HG02852 (cell line): ENCODE measurements around the gene ATF6B.

Experiments used
- ATAC-seq: cut with Tn5 transposase; IDR thresholded peaks from one replicate; pipeline ENCODE4 v1.9.1; 2021; ENCODE audit warnings: mild to moderate bottlenecking, moderate library complexity; ENCODE audit not compliant: unreplicated experiment

Gene ATF6B

DNA sequence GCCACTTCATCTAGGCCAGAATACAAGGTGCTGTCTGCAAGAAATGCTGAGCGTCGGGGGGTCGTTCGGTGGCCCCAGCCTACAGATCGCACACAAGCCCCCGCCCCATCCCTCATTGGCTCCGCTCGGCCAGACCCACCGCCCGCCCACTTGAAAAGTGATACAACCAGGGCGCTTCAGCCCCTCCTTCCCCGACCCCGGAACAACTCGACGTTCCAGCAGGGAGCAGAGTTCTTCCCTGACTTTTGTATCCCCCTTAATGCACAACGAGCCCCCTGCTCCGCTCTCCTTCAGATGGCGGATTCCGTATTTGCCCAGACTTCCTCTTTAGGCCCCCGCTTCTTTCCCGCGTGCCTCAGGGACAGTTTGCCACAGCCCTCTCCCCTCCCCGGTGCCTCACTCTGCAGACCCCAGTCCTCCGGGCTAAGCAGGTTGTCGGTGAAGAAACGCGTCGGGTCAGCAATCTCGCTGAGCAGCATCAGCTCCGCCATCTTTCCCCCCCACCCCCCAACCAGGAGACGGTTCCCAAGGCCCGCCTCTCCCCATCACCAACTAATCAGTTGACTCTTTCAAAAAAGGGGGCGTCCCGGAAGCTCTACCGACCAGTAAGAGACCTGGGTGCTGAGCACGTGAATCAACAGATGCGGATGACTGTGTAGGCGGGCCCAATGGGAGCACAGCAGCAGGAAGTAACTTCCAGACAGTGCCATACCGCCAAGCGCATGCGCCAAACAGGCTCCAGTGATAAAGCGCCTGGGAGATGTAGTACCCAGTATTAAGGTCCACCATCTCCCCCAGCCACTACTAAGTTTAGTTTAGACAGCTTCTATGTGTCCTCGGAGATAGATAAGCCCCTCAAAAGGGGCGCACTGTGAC, at the start of gene ATF6B:
Gene ATF6B, minus strand, starts transcription at position 530 of the 876 bp plus-strand sequence. Its CDS starts 39 bp downstream, at position 491.
- peak; percentile 79 for ATAC-seq

DNA sequence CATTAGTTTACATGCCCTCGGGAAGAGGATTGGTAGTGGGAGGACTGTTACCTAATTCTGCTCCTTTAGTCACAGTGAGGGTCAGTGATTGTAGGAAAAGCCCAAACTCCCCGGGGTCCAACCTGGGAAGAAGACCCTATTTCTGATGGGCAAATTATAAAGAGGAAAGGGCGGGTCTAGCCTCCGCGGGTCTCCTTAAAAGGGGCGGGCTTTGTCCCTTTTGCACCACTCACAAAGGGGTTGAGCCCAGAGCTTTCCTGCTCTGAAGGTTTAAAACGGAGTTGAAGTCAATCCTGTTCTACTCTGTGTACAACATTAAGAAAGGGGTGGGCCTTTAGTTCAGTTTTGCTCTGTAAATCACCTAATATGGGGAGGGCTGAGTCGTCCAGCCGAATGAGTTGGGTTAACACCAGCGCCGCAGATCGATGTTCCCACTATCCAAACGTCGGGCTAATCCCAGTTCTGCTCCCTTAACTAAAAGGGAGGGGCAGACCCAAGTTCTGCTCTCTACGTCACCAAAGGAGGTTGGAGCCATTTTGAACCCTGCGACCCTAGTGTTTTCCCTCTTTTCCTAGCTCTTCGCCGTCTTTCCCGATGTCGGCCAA, 49.2 kb upstream of the ATF6B start:
- ATAC-seq: no peak

DNA sequence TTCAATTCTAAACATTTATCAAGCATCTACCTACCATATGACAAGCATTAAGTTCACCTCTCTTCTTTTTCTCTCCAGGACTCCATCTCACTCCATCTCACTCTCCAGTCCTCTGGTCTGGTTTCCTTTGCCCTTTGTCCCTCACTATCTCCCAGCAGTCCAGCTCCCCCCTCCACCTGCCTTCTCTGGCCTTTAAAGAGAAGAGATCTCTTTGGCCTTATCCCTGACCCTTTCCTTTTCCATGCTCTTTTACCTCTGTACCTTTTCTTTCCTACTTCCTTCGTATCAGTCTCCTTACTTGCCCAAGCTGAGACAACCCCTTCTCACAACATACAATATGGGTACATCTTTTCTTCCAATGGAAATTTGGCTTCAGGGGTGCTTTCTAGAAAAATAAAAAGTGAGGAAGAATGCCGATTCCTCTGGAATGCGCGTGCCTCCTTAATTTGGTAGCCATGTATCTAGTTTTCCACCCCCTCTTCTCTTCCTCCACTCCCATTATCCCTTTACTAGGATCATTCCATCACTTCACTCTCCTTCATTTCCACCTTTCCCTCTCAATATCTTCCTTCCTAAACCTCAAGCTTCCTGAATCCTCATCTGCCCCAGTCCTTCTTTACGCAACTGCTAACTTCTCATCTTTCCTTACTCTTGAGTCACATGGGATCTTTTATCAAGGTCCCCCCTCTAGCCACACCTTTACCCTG, 48.6 kb upstream of the ATF6B start:
- no peak for ATAC-seq

DNA sequence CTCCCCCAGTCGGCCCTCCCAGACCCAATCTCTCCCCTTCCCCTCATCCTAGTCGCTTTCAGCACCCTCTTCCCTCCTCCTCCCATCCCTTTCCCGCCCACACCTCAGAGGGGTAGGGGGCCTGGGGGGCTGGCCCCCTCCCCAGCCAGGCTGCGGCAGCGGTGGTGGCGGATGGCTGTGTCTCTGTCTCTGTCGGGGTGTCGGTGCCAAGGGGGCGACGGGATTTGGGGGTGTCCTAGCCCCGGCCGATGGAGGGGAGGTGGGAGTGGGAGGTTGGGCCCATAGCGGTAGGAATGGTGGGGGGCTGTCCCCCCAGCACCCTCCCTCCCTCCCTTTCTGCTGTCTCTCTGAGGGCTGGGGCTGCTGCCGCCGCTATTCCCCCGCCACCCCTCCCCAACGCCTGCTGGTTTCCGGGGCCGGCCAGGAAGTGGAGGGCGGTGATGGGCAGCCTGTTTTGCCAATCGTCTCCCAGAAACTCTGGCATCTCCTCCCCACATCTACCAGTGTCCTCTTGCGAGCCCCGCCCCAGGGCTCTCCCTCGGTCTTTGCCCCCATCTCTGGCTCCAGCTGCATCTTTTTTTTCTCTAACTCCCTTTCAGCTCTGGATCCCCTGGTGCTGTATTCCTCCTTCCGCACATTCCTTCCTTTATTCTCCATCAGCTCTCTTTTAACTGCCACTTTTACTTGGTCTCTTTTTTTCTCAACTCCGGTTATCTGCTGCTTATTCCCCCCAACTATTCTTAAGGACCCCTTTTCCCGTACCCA, 47.8 kb upstream of the ATF6B start, which contains the start of gene AGPAT1:
Gene AGPAT1, minus strand, starts transcription at position 374 of the 765 bp plus-strand sequence. CDS start 4,588 bp downstream, outside the sequence.
- peak; percentile 36 for ATAC-seq

DNA sequence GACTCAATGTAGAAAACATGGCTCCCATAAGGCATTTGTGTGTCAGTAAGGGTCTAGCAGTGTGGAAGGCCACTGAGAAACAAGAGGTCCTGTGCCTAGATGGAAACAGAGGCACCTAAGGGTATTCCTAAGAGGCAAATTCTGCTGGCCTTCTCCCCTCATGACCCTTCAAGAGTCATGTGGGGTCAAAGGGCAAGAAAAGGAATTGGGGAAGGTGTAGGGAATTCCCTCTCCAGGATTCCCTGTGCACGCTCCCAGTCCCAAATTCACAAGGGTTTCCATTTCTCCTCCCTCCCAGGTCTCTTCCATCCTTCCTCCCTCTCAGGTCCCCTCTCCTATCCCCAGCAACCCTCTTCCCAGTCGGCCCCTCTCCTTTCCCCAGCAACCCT, 47.3 kb upstream of the ATF6B start:
- no peak for ATAC-seq

DNA sequence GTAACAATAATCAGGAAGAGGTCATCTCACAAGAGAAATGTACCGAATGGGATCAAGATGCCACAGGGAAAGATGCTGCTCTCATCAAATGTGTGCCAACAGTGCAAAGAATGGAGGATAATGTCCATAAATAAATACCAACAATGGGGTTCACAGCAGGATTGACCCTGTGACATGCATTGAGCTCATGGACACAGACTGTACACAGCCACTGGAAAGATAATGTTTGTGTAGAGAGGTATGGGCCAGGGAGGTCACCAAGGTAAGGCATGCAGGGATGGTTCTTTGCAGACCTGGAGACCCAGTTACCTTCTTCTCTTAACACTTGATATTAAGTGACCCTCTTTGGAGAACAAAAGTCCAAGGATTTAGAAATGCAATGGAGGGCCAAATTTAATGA, 46.4 kb upstream of the ATF6B start:
- ATAC-seq: no peak

DNA sequence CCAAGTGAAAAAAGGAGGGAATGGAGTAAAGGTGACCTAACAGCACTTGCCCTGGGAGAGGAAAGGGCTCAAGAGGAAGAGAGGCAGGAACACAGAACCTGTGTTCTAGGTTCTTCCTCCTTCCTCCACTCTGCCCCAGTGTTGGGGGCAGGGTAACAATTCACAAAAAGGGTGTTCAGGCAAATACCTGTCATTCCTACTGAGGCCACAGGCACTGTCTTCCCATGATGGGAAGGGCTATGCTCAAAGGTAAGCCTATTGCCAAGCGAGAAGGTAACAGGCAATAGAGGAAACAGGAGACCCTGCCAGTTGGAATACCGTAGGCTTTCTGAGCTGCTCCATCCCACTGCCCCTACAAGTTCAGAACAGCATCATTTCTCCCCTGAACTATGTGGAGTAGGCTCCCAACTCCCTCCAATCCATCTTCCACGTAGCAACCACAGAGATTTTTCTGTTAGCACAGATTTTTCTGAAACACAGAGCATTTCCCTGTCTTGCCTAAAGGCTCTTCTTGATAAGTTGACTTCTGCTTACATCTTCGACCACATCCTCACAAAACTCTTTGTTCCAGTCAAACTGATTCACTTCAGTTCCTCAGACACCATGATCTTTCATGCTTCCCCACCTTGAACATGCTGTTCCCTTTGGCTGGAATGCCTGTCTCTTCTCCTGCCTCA, 45.1 kb upstream of the ATF6B start:
- ATAC-seq: no peak

DNA sequence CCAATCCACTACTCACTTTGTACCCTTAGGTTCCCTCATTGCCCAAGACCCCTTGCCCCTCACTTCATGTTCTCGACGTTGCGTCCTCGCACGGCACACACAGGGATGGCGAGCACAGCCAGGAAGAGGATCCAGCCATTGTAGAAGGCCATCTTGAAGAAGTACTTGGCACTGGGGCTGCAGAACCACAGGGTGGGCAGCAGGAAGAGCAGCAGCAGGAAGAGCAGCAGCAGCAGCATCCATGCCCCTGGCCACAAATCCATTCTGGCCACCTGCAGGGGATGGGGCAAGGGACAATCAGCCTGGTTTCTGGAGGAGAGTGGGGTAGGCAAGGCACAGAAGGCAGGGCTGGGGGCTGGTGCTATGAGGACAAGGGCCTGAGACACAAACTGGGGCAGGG, 43.2 kb upstream of the ATF6B start:
- no peak for ATAC-seq

DNA sequence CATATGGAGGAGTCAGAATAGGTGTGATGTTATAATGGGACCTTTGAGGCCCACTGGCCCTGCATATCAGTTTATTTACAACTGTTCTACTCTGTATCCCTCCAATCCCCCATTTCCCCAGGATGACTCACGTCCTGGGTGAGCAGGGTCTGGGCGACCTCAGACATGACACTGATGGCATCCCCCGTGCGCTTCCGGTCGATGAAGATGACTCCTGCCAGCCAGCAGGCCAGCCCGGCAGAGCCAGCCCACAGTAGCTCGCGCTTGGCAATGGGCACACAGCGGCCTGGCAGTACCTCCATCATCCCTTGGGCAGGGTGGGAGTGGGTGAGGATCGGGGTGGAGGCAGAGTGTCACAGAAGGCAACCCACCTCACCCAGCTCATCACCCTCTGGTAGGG, 42.2 kb upstream of the ATF6B start:
- ATAC-seq: no peak

DNA sequence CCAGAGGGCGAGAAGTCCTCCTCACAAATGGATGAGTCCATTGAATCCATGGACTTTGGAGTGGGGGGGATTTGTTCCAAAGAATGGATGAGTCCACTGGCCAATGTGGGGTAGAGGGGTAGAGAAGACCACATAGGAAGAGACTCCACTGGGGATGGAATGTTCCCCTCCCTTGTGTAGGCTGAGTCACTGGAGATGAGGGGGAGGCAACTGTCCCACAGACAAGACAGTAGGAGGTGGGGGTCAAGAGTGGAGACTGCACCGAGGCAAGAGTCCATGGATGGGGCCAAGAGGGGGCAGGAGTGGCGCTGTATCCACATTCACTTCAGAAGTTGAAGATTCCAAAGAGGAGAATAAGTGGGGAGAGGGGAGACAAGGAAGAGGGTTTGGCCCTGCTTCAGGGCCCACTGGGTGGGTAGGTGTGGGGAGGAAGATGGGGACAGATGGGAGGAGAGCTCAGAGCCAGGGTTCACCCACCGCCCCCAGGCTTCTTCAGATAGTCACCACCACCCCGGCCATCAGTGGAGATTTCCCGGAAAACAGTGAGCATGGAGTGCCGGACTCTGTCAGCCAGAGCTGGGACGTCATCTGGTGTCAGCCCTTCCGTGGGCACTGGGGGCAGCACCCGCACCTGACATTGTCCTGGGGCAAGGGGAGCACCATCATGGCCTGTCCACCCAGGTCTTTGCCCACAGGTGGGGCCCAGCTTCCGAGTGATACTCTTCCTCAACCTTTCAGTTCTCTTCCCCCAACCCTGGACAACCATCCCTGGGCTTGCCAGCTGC, 41.0 kb upstream of the ATF6B start:
- ATAC-seq: no peak

DNA sequence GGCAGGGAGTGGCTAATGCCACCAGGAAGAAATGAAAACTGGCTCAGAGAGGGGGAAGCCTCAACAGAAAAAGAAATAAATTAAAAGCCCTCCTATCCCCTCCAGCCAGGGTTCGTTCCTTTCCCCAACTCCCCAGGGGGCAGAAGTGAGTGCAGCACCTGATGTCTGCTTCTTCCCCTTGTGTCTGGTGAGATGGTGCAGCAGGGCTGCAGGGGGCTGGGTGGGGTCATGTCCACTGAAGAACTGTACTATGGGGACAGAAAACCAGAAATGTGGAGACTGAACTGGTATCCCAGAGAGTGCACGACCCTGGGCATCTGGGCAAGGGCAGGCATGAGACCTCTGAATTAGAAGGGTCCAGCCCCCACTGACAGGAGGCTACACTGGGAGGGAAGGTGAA, 40.3 kb upstream of the ATF6B start:
- ATAC-seq: no peak

DNA sequence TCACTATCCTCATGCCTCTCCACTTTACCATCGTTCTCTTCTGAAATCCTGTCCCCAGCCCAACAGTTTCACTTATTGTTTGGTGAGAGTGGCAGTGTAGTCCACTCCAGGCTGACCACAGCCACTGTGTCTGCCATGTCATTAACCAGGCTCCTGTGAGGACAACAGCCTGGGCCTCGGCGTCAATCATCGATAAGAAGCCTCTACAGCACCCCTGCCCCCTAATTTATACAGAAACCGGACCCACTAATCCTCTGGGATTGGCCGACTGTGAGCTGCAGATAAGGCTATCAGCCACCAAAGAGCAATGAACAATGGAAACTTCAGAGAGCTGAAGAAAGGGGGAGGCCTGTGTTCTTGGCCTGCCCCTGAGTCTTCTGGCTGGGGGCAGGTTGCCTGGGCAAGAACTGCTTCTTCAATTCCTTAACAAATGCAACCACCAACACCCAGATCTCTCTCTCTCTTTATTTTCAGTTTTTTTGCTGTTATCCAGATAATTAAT, 39.8 kb upstream of the ATF6B start:
- ATAC-seq: no peak

DNA sequence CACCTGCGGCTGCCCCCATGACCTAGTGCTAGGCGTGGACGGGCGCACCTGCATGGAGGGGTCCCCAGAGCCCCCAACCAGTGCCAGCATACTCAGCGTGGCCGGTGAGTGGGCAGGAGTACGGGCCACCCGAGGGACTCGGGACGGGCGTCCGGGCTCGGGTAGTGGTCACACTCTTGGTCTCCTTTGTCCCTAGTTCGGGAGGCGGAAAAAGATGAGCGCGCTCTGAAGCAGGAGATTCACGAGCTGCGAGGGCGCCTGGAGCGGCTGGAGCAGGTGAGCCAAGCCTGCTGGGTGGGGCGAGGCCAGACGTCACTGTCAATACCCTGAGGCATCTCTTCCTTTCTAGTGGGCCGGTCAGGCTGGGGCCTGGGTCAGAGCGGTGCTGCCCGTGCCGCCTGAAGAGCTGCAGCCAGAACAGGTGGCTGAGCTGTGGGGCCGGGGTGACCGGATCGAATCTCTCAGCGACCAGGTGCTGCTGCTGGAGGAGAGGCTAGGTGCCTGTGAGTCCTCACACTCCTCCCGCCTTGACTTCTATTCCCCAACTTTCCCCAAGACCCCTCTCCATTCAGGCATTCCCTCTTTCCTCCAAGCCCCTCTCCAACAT, 39.2 kb upstream of the ATF6B start:
- no peak for ATAC-seq

DNA sequence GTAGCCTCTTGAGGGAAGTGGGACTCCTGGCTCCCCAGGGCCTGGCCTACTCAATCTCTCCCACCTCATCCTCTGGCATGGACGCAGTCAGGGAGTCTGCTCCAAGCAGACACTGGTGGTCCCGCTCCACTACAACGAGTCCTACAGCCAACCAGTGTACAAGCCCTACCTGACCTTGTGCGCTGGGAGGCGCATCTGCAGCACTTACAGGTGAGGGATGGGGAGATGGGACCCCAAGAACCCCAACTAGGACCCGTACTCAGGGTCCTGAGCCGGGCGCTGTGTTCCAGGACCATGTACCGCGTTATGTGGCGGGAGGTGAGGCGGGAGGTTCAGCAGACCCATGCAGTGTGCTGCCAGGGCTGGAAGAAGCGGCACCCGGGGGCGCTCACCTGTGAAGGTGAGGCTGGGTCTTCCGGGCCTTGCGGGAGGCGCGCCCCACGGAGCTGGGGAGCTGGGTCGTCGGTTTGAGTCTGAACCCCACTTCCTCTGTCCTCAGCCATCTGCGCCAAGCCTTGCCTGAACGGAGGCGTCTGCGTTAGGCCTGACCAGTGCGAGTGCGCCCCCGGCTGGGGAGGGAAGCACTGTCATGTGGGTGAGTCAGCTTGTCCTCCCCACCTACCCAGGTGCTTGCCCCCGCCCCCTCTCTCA, 38.5 kb upstream of the ATF6B start:
- no peak for ATAC-seq

DNA sequence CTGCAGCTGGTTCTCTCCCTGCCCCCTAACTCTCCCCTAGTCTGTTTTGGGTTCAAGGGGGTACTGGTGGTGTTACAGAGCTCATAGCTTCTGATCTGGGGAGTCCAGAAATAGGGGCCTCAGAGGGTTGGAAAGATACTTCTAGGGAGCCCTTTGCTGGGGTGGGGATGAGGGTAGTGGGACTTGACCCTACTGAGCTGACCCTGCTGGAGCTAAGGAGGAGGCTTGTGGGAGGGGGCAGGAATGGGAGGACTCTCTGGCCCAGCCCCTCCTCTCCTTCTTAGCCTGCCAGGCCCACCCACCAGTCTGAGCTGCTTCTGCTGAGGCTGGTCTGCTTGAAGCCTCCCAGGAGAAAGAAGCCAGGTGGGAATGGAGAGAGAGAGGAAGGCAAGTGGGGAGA, 36.2 kb upstream of the ATF6B start, which contains the start of gene EGFL8:
Gene EGFL8, plus strand, starts transcription at position 301 of the 400 bp plus-strand sequence. CDS start 1,571 bp downstream, outside the sequence.
- ATAC-seq: no peak

DNA sequence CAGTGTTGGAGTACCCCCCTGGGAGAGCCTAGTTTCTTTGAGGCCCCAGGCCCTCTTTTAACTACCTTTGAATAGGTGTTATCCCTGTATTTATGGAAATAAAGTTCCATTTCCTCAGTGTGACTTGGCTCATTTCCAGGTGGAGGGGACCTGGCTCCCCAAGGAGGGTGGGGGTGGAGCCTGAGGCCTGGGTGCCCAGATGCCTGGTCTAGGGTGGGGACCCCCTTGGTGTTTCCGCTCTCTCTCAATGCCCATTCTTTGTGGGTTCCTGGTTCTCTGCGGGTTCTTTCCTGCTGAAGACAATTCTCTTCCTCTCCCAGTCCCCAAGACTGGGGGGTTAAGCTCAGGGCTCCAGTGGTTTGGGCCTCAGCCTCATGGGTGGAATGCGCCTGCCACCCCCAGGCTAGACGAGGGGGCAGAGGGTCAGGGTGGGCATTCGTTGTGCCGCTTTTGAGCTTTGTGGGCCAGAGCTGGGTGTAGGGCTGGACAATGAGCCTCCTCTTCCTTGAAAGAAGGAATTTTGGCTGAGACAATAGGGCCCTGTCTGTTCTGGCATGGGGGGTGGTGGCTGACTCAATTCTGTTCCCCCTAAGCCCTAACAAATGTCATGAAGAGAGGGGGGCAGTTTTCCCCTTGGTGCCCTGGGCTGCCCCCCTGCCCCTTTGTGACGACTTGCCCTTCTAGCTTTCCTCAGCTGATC, 35.7 kb upstream of the ATF6B start:
- ATAC-seq: no peak

DNA sequence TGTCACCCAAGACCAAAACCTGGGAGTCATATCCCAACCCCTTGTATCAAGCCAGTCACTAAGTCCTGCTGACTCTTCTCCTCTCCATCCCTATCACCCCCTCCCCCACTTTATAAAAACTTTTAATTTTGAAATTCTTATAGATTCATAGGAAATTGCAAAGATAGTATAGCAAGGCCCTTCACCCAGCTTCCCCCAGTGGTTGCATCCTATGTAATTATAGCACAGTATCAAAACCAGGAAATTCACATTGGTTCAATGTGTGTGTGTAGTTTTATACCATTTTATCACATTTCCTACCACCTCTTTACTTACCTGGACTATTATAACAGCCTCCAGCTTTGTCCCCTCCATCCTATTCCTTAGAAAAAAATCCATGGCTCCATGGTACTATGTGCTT, 30.0 kb upstream of the ATF6B start:
- no peak for ATAC-seq

DNA sequence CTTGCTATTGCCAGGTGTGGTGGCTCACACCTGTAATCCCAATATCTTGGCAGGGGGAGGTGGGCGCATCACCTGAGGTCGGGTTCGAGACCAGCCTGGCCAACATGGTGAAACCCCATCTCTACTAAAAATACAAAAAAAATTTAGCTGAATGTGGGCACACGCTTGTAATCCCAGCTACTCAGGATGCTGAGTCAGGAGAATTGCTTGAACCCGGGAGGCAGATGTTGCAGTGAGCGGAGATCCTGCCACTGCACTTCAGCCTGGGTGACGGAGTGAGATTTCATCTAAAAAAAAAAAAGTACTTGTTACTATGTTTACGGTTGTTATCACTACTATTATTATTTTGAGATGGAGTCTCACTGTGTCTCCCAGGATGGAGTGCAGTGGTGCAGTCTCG, 28.8 kb upstream of the ATF6B start:
- ATAC-seq: no peak
